Measurements from ENCODE around the gene JMJD6. TPM values are rescaled to one million over a fixed set of nuclear protein-coding genes. Genes with fewer than 3 reads are reported as not detected.

JMJD6 gene
- total and polyA plus RNA-seq, 2 of the 8 experiments (the other 6 are each of a cell fraction or from before 2014, with no cell fraction given), result 8.6 to 18.6 TPM

DNA sequence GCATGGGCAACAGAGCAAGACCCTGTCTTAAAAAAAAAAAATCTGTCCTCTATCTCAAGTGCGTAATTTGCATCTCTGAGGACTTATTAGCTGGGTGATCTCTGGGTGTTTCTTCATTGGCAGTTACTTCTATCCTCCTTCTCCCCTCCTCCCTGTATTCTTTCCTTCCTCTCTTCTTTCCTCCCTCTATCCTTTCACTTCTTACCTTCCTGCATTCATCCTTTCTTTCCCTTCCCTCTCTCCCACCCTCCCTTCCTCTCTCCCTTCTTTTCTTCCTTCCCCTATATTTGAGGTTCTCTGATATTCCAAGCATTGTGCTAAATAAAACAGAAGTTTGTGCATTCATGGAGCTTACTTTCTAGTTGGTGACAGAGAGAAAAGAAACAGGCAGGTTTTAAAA is 22.3 kb upstream of the JMJD6 start:
- H3K79me2 ChIP-seq (ENCODE audit: control insufficient read depth in 1 of 2, insufficient read depth in 2 of 2, low read length in 2 of 2), result no peaks in the 10 kb centered on the region
- H2AK5ac ChIP-seq (ENCODE audit: low read depth, low read length), result no peak overlapping the region
- no peak overlapping the region for H4K8ac ChIP-seq (ENCODE audit: extremely low read depth, insufficient read depth, low read length)
- H3K27me3 ChIP-seq (replicated peaks in 1 of 4; ENCODE audit: control insufficient read depth in 3 of 4, extremely low read depth in 1 of 4, insufficient read depth in 3 of 4, low read length in 3 of 4), result no peaks in the 10 kb centered on the region
- no peak overlapping the region for H3K23ac ChIP-seq (ENCODE audit: insufficient read length)
- no peak overlapping the region for H3K18ac ChIP-seq (ENCODE audit: extremely low read depth, low read length)
- H3K23me2 ChIP-seq (ENCODE audit: low read depth, low read length), result no peaks in the 10 kb centered on the region; the same call in 1 of the 2 replicates
- peaks cover 0 to 1% of the 10 kb centered on the region in 2 experiments for H4K20me1 ChIP-seq (replicated peaks in 1 of 2; ENCODE audit: control insufficient read depth in 1 of 2, insufficient read depth in 2 of 2, low read length in 2 of 2)
- ChIA-PET POLR2A (ENCODE audit: partially characterized antibody) (interaction anchor here (0.8 to 1.2 kb wide), 2 partner anchors 11 to 14 kb away, joined by 3 to 4 read pairs; partner anchors contain the start of gene MFSD11), CTCF (ENCODE audit: partially characterized antibody) (interaction anchor here (0.6 to 1.0 kb wide), 3 partner anchors 10 to 930 kb away, joined by 3 read pairs; no protein-coding TSS in a partner anchor)
- H3K36me3 ChIP-seq (ENCODE audit: control insufficient read depth in 2 of 4, insufficient read depth in 4 of 4, low read length in 3 of 4), result peaks cover 4 to 20% (median 11%) of the 10 kb centered on the region in 4 experiments; a peak in 6 of 8 replicates
- H2BK20ac ChIP-seq (ENCODE audit: low read length), result no peak overlapping the region
- no peaks in the 10 kb centered on the region for H3K9me3 ChIP-seq (ENCODE audit: insufficient read depth in 2 of 2, low read depth in 1 of 2, low read length in 1 of 2)
- H3K4me3 ChIP-seq (ENCODE audit: extremely low read depth in 1 of 4, insufficient read depth in 2 of 4, low read depth in 3 of 4, low read length in 4 of 4), result no peak overlapping the region
- no peak overlapping the region for H2BK15ac ChIP-seq (ENCODE audit: low read length)
- H3K14ac ChIP-seq (ENCODE audit: insufficient read length), result no peak overlapping the region
- H2BK12ac ChIP-seq (ENCODE audit: low read depth, low read length), result no peak overlapping the region
- H3K4me2 ChIP-seq (ENCODE audit: insufficient read depth in 1 of 2, low read depth in 2 of 2, low read length in 2 of 2), result no peak overlapping the region
- H4K91ac ChIP-seq (replicated peaks; ENCODE audit: insufficient read length, low read length), result no peak overlapping the region
- H2BK5ac ChIP-seq (ENCODE audit: low read depth, low read length), result no peak overlapping the region
- FAIRE-seq (no peak), DNase-seq (ENCODE audit: low read depth in 1 of 2, low spot score in 2 of 2) (no peak)
- no peak for TF ChIP-seq GTF2F1 (IDR thresholded peaks at IDR 0.05; ENCODE audit: borderline replicate concordance, low read depth, low read length)
- TF ChIP-seq GABPA (IDR thresholded peaks at IDR 0.05; ENCODE audit: borderline replicate concordance, insufficient read depth, low read length), result no peak
- TF ChIP-seq, protein P1, sequence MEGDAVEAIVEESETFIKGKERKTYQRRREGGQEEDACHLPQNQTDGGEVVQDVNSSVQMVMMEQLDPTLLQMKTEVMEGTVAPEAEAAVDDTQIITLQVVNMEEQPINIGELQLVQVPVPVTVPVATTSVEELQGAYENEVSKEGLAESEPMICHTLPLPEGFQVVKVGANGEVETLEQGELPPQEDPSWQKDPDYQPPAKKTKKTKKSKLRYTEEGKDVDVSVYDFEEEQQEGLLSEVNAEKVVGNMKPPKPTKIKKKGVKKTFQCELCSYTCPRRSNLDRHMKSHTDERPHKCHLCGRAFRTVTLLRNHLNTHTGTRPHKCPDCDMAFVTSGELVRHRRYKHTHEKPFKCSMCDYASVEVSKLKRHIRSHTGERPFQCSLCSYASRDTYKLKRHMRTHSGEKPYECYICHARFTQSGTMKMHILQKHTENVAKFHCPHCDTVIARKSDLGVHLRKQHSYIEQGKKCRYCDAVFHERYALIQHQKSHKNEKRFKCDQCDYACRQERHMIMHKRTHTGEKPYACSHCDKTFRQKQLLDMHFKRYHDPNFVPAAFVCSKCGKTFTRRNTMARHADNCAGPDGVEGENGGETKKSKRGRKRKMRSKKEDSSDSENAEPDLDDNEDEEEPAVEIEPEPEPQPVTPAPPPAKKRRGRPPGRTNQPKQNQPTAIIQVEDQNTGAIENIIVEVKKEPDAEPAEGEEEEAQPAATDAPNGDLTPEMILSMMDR (IDR thresholded peaks at IDR 0.05; ENCODE audit: control extremely low read depth in 1 of 3, insufficient read depth in 1 of 3, low read depth in 1 of 3, low read length in 3 of 3), result no peak
- TF ChIP-seq CBX5 (IDR thresholded peaks at IDR 0.05; ENCODE audit: low read depth, low read length), result no peak
- no peak for TF ChIP-seq BCL11A (IDR thresholded peaks at IDR 0.05; ENCODE audit: low read depth in 2 of 2, low read length in 2 of 2)
- TF ChIP-seq SRF (IDR thresholded peaks at IDR 0.05; ENCODE audit: low read depth, low read length), result no peak
- no peak for TF ChIP-seq TCF12 (IDR thresholded peaks at IDR 0.05; ENCODE audit: low read depth, low read length)
- no peak overlapping the region for H3K56ac ChIP-seq (replicated peaks; ENCODE audit: insufficient read length, low read depth, low read length)
- no peaks in the 10 kb centered on the region for H3K79me1 ChIP-seq (ENCODE audit: low read depth, low read length)
- no peak overlapping the region for H4K5ac ChIP-seq (ENCODE audit: insufficient read length, low read depth, low read length)
- no peaks in the 10 kb centered on the region for H3K4me1 ChIP-seq (replicated peaks in 1 of 4; ENCODE audit: control insufficient read depth in 3 of 4, insufficient read depth in 4 of 4, low read length in 3 of 4)
- no peak overlapping the region for H3K9ac ChIP-seq (replicated peaks in 1 of 4; ENCODE audit: extremely low read depth in 1 of 4, low read depth in 3 of 4, low read length in 3 of 4)
- no peak overlapping the region for H3K4ac ChIP-seq (replicated peaks; ENCODE audit: insufficient read length, low read depth, low read length)
- 73% methylated on average over 1 of the region's 1 CpG; no CpG with 5 or more reads in 1 of the 2 experiments for WGBS, 2 experiments (ENCODE audit: extremely low coverage in 1 of 2, insufficient coverage in 1 of 2, insufficient read length in 1 of 2, insufficient replicate concordance in 2 of 2, low coverage in 1 of 2, low lambda C conversion rate in 2 of 2, missing lambda C conversion rate in 1 of 2)
- no peak overlapping the region for H2BK120ac ChIP-seq (replicated peaks; ENCODE audit: low read depth, low read length)
- no peak overlapping the region for H3K27ac ChIP-seq (ENCODE audit: low read depth, low read length)
- H2AFZ ChIP-seq (ENCODE audit: low read length), result no peak overlapping the region

Measured in H1 (cell line).